Right cardiac atrium (tissue), 5 donors: ENCODE measurements around the gene TRIM8. TPM values are rescaled to one million over a fixed set of nuclear protein-coding genes. Genes with fewer than 3 reads are reported as not detected.

Experiments
- ATAC-seq, 2 donors: fragments of 200-7000 bp; cut with Tn5 transposase; one replicate each; pipeline versions ENCODE4 v1.8.0 to v1.9.1; 2020; ENCODE audit warnings: moderate library complexity in 2 of 2, mild to moderate bottlenecking in 1 of 2
- DNase-seq, 3 donors: peaks; one replicate each; pipeline ENCODE4 v3.0.0-alpha.2; 2020
- H3K27ac ChIP-seq: one replicate; pipeline ENCODE4 v1.5.1; 2013; ENCODE audit warnings: mild to moderate bottlenecking, low read length, control low read depth, moderate library complexity
- H3K27me3 ChIP-seq: one replicate; pipeline ENCODE4 v1.6.1; 2013; ENCODE audit not compliant: control insufficient read depth, insufficient read depth
- H3K4me1 ChIP-seq: one replicate; pipeline ENCODE4 v1.6.1; 2013; ENCODE audit warnings: low read length; ENCODE audit not compliant: control insufficient read depth, insufficient read depth
- H3K4me3 ChIP-seq: one replicate; pipeline ENCODE4 v1.5.1; 2013; ENCODE audit warnings: low read length, control low read depth
- H3K9me3 ChIP-seq: one replicate; pipeline ENCODE4 v1.6.1; 2013; ENCODE audit warnings: low read length; ENCODE audit not compliant: control insufficient read depth
- WGBS: extraction: QIAGEN DNeasy Blood & Tissue Kit; methylation state at CpG from one replicate; pipeline ENCODE4 v1.1.7; 2013; 5-methylcytosine and 5-hydroxymethylcytosine counted together
- intact Hi-C, 4 donors: fragments of 100-400 bp; cut with DNase I; formaldehyde crosslinking; loops; one replicate each; pipeline versions ENCODE4 v1.11.0 to v1.14.0; 2022 to 2023
- polyA plus RNA-seq: library from polyadenylated mRNA; stranded (reverse); fragments of 200-250 nt; gene quantifications from one replicate; pipeline ENCODE4 v1.2.3, GENCODE V29; 2013
- total RNA-seq, 4 donors: library from RNA; stranded (reverse); fragmentation: NEBNext Ultra II Directional; extraction: Animal tissue kit (Norgen Biotek cat#: 25700); gene quantifications; one replicate each; pipeline ENCODE4 v1.2.1, GENCODE V29; 2021
- donor health status: healthy with polysubstance abuse.
- donor health status: DM: no; HTN: yes; CAD: no.
- donor health status: DM: no; HTN: no; CAD: no.
- donor health status: DM: no; HTN: yes; CAD: no; lungs with severe emphysema.
- donor health status: DM: yes; HTN: yes; CAD: no.

Gene TRIM8
- total and polyA plus RNA-seq, 5 donors: 71.4 to 120 (median 108) TPM

DNA sequence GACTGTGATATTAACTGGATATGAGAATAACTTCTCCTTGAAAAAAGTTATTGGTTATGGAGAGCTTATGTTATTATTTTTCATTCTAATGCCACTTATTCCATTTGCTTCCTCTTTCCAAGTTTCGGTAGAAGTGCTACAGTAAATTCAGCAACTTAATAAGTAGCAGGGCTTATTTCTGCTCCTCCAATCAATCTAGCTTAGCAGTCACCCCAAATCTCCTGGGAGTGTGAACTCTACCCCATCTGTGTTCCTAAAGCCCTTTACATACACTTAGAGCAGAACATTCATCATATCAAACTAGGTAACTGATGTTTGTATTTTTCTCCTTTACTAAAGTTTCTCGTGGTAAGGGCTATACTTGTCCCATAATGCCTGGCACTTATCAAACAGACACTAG is 61.3 kb downstream of the TRIM8 start:
- no peak overlapping the region for H3K4me3 ChIP-seq
- intact Hi-C loops: no loop called here
- 63% methylated on average over 2 of the region's 2 CpGs for WGBS
- no peak overlapping the region for H3K27ac ChIP-seq
- ATAC-seq: no peak
- H3K9me3 ChIP-seq: no peaks in the 10 kb centered on the region
- no peaks in the 10 kb centered on the region for H3K27me3 ChIP-seq
- no peak for DNase-seq
- peaks cover 3% of the 10 kb centered on the region for H3K4me1 ChIP-seq

Other genes with a start within 250 kb of the TRIM8 start
- 10 to 100 TPM in 3 of 4 donors, 1 to 10 TPM in 1; 9.3 to 18.2 (median 15.3) TPM for gene NFKB2, start 248.8 kb upstream of the TRIM8 start, total RNA-seq
- 9.7 TPM for gene NFKB2, start 248.8 kb upstream of the TRIM8 start, polyA plus RNA-seq
- 1 to 10 TPM; 4.6 to 9.4 (median 6.6) TPM for gene PSD, start 225.7 kb upstream of the TRIM8 start, total RNA-seq
- 5.7 TPM for gene PSD, start 225.7 kb upstream of the TRIM8 start, polyA plus RNA-seq
- 10 to 100 TPM; 14.0 to 15.6 (median 14.4) TPM for gene FBXL15, start 223.6 kb upstream of the TRIM8 start, total RNA-seq
- gene FBXL15, start 223.6 kb upstream of the TRIM8 start, polyA plus RNA-seq: 14.4 TPM
- 10 to 100 TPM; 68.7 to 78.6 (median 71.6) TPM for gene CUEDC2, start 211.9 kb upstream of the TRIM8 start, total RNA-seq
- gene CUEDC2, start 211.9 kb upstream of the TRIM8 start, polyA plus RNA-seq: 94.6 TPM
- not detected for gene C10orf95, start 192.9 kb upstream of the TRIM8 start, total RNA-seq
- gene C10orf95, start 192.9 kb upstream of the TRIM8 start, polyA plus RNA-seq: 0.09 TPM
- 100 to 1,000 TPM; 100 to 108 (median 107) TPM for gene ACTR1A, start 141.8 kb upstream of the TRIM8 start, total RNA-seq
- 106 TPM for gene ACTR1A, start 141.8 kb upstream of the TRIM8 start, polyA plus RNA-seq
- gene SUFU, start 140.5 kb upstream of the TRIM8 start, total RNA-seq: 10 to 100 TPM in 3 of 4 donors, 1 to 10 TPM in 1; 7.7 to 11.8 (median 11.4) TPM
- 6.7 TPM for gene SUFU, start 140.5 kb upstream of the TRIM8 start, polyA plus RNA-seq
- 10 to 100 TPM; 13.0 to 18.3 (median 14.9) TPM for gene ARL3, start 69.9 kb downstream of the TRIM8 start, total RNA-seq
- 16.3 TPM for gene ARL3, start 69.9 kb downstream of the TRIM8 start, polyA plus RNA-seq
- 1 to 10 TPM; 1.8 to 4.8 (median 2.4) TPM for gene SFXN2, start 70.2 kb downstream of the TRIM8 start, total RNA-seq
- 1.8 TPM for gene SFXN2, start 70.2 kb downstream of the TRIM8 start, polyA plus RNA-seq
- 10 to 100 TPM; 35.2 to 50.5 (median 37.8) TPM for gene WBP1L, start 99.5 kb downstream of the TRIM8 start, total RNA-seq
- gene WBP1L, start 99.5 kb downstream of the TRIM8 start, polyA plus RNA-seq: 19.1 TPM
- gene CYP17A1, start 192.9 kb downstream of the TRIM8 start, total RNA-seq: not detected
- 0.11 TPM for gene CYP17A1, start 192.9 kb downstream of the TRIM8 start, polyA plus RNA-seq
- 10 to 100 TPM; 17.7 to 25.8 (median 20.4) TPM for gene BORCS7, start 209.8 kb downstream of the TRIM8 start, total RNA-seq
- gene BORCS7, start 209.8 kb downstream of the TRIM8 start, polyA plus RNA-seq: 24.4 TPM
- gene AS3MT, start 225.0 kb downstream of the TRIM8 start, total RNA-seq: 10 to 100 TPM in 3 of 4 donors, 1 to 10 TPM in 1; 10.0 to 17.5 (median 14.1) TPM
- gene AS3MT, start 225.0 kb downstream of the TRIM8 start, polyA plus RNA-seq: 35.2 TPM